Left lung (tissue), 10 donors: ENCODE results near the gene GRIN1. TPM values are rescaled to one million over a fixed set of nuclear protein-coding genes. Genes with fewer than 3 reads are reported as not detected.

ENCODE experiments used
- ATAC-seq: fragments of 200-7000 bp; cut with Tn5 transposase; one replicate; pipeline ENCODE4 v1.9.1; 2020; ENCODE audit warnings: moderate library complexity
- DNase-seq, 4 donors: peaks; one replicate each; pipeline ENCODE4 v3.0.0-alpha.2; 2013 to 2020
- H3K27ac ChIP-seq, 2 donors: fragments of 200-600 bp; sonication (generic) in 1 of 2; one replicate each; pipeline versions ENCODE4 v1.5.0 to v1.8.0; 2020 to 2021
- H3K27me3 ChIP-seq, 2 donors: fragments of 200-600 bp; sonication (generic) in 1 of 2; one replicate each; pipeline versions ENCODE4 v1.5.0 to v1.8.0; 2020 to 2021
- H3K36me3 ChIP-seq, 2 donors: fragments of 200-600 bp; sonication (generic) in 1 of 2; one replicate each; pipeline versions ENCODE4 v1.5.0 to v1.8.0; 2020 to 2021
- H3K4me1 ChIP-seq, 2 donors: fragments of 200-600 bp; one replicate each; pipeline ENCODE4 v1.8.0; 2021
- H3K4me3 ChIP-seq, 2 donors: fragments of 200-600 bp; sonication (generic) in 1 of 2; one replicate each; pipeline versions ENCODE4 v1.5.0 to v1.8.0; 2020 to 2021; ENCODE audit warnings: mild to moderate bottlenecking in 1 of 2
- H3K9me3 ChIP-seq, 2 donors: fragments of 200-600 bp; sonication (generic) in 1 of 2; one replicate each; pipeline versions ENCODE4 v1.5.0 to v1.8.0; 2020 to 2021
- intact Hi-C, 2 donors: fragments of 100-400 bp; cut with DNase I; formaldehyde crosslinking; loops; one replicate each; pipeline versions ENCODE4 v1.11.2 to v1.14.2; 2022
- polyA plus RNA-seq, 6 donors: library from polyadenylated mRNA; unstranded; fragments of 120-200 nt; gene quantifications; one replicate each; pipeline ENCODE4 v1.2.1, GENCODE V29; 2013; ENCODE audit not compliant: insufficient read length in 6 of 6
- total RNA-seq, 2 donors: library from RNA; stranded (reverse); fragmentation: NEBNext Ultra II Directional; extraction: Animal tissue kit (Norgen Biotek cat#: 25700); gene quantifications; one replicate each; pipeline ENCODE4 v1.2.1, GENCODE V29; 2021
- TF ChIP-seq, protein P1 (sequence below), 2 donors: fragments of 200-600 bp; sonication (generic) in 1 of 2; IDR thresholded peaks; one replicate each; pipeline versions ENCODE4 v1.5.0 to v1.8.0; 2021; ENCODE audit warnings: antibody characterized with exemption in 2 of 2
- donor health status: DM: no; HTN: yes; CAD: no.
- donor health status: DM: no; HTN: no; CAD: no.

The GRIN1 gene
- total and polyA plus RNA-seq, 8 donors = 0.15 to 0.55 (median 0.28) TPM

DNA sequence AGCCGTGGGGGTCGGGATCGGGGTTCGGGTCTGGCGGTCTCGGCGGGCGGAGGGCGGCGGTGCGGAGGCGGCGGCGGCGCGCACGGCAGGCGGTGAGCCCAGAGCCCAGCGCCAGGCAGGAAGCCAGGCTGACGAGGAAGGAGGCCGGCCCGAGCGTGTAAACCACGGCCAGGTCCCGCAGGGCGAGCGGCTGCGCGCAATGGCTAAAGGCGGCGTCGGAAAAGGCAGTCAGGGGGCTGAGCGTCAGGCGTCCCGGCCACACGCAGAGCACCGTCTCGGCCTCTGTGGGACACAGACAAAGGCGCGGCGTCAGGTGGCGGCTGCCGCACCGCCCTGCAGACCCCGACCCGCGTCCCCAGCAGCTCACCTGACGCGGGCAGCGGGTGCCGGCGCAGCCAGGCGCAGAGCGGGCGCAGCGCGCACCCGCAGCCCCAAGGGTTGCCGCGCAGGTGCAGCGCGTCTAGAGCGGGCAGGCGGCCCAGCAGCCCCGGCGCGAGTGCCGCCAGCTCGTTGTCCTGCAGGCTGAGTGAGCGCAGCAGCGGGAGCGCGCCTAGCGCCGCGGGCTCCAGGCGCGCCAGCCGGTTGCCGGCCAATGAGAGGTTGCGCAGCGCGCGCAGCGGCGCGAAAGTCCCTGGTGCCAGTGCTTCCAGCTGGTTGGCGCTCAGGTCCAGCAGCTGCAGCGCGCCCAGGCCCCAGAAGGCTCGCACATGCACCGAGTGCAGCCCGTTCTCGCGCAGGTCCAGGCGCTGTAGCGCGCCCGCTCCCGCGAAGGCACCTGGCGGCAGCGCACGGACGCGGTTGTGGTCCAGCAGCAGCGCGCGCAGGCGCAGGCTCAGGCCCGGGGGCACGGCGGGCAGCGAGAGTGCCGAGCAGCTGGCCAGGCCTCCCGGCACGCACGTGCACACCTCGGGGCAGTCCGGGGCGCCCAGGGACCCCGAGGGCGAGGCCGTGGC is 30.2 kb downstream of the GRIN1 start:
- ATAC-seq (peak; percentile 61), DNase-seq (peak in 2 of 4 donors; percentile 35 to 57)
- Histone ChIP-seq H3K27me3 (peaks cover 65 to 100% of the 10 kb centered on the region in 2 donors), H3K27ac (no peak overlapping the region), H3K4me3 (peak overlapping the region; percentile 13 to 29), H3K9me3 (no peaks in the 10 kb centered on the region), H3K36me3 (no peaks in the 10 kb centered on the region), H3K4me1 (peaks cover 8 to 22% of the 10 kb centered on the region in 2 donors)
- intact Hi-C loops = no loop called here
- TF ChIP-seq, protein P1, sequence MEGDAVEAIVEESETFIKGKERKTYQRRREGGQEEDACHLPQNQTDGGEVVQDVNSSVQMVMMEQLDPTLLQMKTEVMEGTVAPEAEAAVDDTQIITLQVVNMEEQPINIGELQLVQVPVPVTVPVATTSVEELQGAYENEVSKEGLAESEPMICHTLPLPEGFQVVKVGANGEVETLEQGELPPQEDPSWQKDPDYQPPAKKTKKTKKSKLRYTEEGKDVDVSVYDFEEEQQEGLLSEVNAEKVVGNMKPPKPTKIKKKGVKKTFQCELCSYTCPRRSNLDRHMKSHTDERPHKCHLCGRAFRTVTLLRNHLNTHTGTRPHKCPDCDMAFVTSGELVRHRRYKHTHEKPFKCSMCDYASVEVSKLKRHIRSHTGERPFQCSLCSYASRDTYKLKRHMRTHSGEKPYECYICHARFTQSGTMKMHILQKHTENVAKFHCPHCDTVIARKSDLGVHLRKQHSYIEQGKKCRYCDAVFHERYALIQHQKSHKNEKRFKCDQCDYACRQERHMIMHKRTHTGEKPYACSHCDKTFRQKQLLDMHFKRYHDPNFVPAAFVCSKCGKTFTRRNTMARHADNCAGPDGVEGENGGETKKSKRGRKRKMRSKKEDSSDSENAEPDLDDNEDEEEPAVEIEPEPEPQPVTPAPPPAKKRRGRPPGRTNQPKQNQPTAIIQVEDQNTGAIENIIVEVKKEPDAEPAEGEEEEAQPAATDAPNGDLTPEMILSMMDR (IDR thresholded peaks at IDR 0.05) = no peak

DNA sequence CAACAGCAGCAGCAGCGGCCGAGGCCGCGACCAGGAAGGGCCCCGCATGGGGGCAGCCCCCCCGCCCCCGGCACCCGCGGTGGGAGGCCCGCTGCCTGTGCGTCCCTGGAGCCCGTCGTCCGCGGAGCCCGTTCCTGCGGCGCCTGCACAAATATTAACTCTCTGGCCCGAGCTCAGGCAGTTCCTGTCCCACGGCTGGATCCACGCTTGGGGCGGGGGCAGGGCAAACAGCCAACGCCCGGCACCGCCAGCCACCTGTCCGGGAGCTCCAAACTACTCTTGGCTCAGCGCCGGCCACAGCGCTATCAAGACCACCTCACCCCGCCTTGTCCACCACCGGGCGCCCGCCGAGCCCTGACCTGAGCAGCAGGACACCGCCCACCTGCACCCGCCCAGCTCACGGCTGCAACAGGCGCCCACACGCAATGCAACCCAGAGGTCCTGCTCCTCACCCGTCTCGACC is 31.0 kb downstream of the GRIN1 start, which contains the start of gene LRRC26:
LRRC26 (minus strand) TSS at position 156 of the 463 bp plus-strand sequence; CDS start at position 48, 108 bp downstream.
- DNase-seq (no peak), ATAC-seq (no peak)
- Histone ChIP-seq H3K4me1 (peaks cover 8 to 22% of the 10 kb centered on the region in 2 donors), H3K27ac (no peak within 1 kb of the TSS), H3K4me3 (peak within 1 kb of the TSS; percentile 13 to 29), H3K9me3 (no peaks in the 10 kb centered on the region), H3K27me3 (peaks cover 58 to 100% of the 10 kb centered on the region in 2 donors), H3K36me3 (no peaks in the 10 kb centered on the region)
- TF ChIP-seq, protein P1 (IDR thresholded peaks at IDR 0.05) = no peak
- intact Hi-C loops = no loop called here

DNA sequence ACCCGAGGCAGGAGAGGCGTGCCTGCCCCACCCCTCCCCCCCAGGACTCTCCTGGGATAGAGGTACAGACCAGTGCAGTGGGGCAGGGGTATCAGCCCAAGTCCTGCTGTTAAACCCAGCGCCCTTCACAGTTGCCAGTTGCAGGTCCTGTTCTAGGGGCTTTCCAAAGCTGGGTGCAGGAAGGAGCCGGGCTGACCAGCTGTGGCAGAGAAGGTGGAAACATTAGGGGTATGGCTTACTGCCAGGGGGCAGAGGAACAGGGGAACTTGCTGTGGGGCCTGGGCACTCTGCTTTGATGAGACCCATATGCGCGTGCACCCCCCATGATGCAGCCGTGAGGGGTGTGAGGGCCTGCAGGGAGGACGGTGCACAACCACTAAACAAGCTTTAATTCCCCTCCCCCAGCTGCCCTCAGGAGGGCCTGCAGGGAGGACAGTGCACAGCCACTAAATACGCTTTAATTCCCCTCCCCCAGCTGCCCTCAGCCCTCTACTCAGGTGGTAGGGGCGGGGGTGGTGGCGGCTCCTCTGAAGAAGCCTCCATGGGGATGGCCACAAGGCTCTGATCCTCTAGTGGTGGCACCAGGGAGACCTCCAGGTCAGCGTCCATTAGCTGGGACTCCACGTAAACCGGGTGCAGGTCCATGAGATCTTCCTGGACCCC is 31.7 kb downstream of the GRIN1 start:
- no peak for ATAC-seq

DNA sequence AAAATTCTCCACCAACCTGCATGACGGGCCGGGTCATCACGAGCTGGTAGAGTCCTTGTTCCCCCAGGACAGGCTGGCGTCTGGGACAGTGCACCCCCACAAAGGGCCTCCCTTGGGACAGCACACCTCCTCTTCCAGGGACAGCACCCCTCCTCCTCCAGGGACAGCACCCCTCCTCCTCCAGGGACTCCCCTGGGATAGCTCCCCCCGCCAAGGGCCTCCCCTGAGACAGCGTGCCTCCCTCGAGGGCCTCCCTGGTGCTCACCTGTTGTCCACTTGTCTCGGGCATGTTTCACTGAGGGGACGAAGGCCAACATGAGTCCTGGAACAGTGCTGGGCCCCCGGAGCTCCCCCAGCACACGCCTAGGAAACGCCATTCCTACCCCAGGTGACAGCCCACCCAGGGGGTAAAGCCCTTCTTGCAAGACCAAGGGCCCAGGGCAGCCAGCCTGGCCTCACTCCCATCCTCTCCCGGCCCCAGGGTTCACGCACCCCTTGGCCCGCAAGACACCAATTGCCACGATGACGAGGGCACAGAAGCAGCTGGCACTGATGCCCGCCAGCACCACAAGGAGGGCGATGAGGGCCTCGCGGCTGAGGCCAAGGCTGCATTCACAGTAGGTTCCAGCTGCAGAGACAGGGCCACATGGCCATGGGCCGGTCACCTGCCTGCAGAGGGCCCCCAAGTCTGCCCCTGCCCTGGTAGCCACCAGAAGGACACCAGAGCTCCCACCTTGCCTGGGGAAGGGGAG is 32.4 kb downstream of the GRIN1 start:
- H3K4me3 ChIP-seq = no peak overlapping the region
- peaks cover 46 to 97% of the 10 kb centered on the region in 2 donors for H3K27me3 ChIP-seq
- no peaks in the 10 kb centered on the region for H3K36me3 ChIP-seq
- no peak overlapping the region for H3K27ac ChIP-seq
- no peaks in the 10 kb centered on the region for H3K9me3 ChIP-seq
- intact Hi-C loops = no loop called here
- peaks cover 8 to 22% of the 10 kb centered on the region in 2 donors for H3K4me1 ChIP-seq
- TF ChIP-seq, protein P1 (IDR thresholded peaks at IDR 0.05) = no peak
- no peak for DNase-seq
- no peak for ATAC-seq

More for the DNA sequence above, 31.7 kb downstream of the GRIN1 start:
- no peak for DNase-seq
- Histone ChIP-seq H3K9me3 (no peaks in the 10 kb centered on the region), H3K4me3 (no peak overlapping the region), H3K27me3 (peaks cover 53 to 100% of the 10 kb centered on the region in 2 donors), H3K36me3 (no peaks in the 10 kb centered on the region), H3K27ac (no peak overlapping the region), H3K4me1 (peaks cover 8 to 22% of the 10 kb centered on the region in 2 donors)
- TF ChIP-seq, protein P1 (IDR thresholded peaks at IDR 0.05) = no peak
- intact Hi-C loops = no loop called here
